ENCODE measurements around the gene CARD19. TPM values are rescaled to one million over a fixed set of nuclear protein-coding genes. Genes with fewer than 3 reads are reported as not detected.
A peak's percentile ranks its signal among the peaks of the same experiment; 100 is the strongest.

CARD19 gene
- polyA plus RNA-seq, 1 donor (not counting 4 experiments of a cell fraction or from before 2014, with no cell fraction given) = 36.7 TPM

DNA sequence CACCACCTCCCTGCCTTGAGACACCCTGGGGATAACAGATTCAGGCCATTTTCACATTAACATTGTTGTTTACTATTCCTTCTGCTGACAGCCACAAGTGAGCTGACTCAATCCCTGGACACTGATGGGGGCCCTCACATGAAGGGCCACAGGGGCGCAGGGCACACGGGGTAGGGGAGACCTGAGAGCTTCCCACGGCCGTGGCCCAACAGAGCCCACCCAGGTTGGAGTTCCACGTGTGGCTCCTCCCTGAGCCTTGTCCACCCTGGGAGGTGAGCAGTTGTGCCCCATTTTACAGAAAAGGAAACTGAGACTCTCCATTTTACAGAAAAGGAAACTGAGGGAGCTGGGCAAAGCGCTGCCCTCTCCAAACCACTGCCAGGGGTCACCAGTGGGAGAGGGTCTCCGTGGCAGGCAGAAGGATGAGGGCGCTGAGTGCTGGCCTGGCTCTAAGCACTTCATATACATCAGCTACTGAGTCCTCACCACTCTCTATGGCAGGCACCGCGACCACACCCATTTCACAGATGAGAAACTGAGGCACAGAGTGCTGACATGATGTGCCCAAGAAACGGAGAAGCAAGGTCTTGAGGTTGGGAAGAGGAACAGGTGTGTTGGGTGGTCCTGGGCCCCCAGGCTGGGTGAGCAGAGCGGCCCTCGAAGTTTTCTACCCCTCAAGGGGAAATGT is 35.7 kb downstream of the CARD19 start:
- FAIRE-seq (no peak), DNase-seq (ENCODE audit: low read depth, low spot score) (no peak)
- no peak overlapping the region for H2AFZ ChIP-seq (ENCODE audit: control insufficient read depth, low read length)
- H3K4me1 ChIP-seq (ENCODE audit: control insufficient read depth, extremely low read depth, insufficient read depth, low read length) = peaks cover 23% of the 10 kb centered on the region
- no peak overlapping the region for H3K27ac ChIP-seq (ENCODE audit: control insufficient read depth, insufficient read depth, low read length)
- dilution Hi-C loops (cut with MboI; ENCODE audit: extremely low pct_ligation_motif_present, low sequenced_read_pairs) = no loop called here
- H3K9me3 ChIP-seq (ENCODE audit: control insufficient read depth, low read depth, low read length) = no peaks in the 10 kb centered on the region
- H3K9me1 ChIP-seq (ENCODE audit: control insufficient read depth, extremely low read depth, insufficient read depth, low read length) = no peaks in the 10 kb centered on the region
- H4K20me1 ChIP-seq (ENCODE audit: control insufficient read depth, extremely low read depth, insufficient read depth, low read length) = no peaks in the 10 kb centered on the region
- H3K36me3 ChIP-seq (ENCODE audit: control insufficient read depth in 2 of 2, extremely low read depth in 1 of 2, insufficient read depth in 2 of 2, low read length in 2 of 2) = no peaks in the 10 kb centered on the region
- H3K27me3 ChIP-seq (ENCODE audit: control insufficient read depth, extremely low read depth, insufficient read depth, low read length) = peaks cover 16% of the 10 kb centered on the region
- H3K4me2 ChIP-seq (ENCODE audit: control insufficient read depth, extremely low read depth, insufficient read depth, low read depth, low read length) = no peak overlapping the region
- no peaks in the 10 kb centered on the region for H3K79me2 ChIP-seq (ENCODE audit: control insufficient read depth, insufficient read depth, low read length)
- TF ChIP-seq, protein P1, sequence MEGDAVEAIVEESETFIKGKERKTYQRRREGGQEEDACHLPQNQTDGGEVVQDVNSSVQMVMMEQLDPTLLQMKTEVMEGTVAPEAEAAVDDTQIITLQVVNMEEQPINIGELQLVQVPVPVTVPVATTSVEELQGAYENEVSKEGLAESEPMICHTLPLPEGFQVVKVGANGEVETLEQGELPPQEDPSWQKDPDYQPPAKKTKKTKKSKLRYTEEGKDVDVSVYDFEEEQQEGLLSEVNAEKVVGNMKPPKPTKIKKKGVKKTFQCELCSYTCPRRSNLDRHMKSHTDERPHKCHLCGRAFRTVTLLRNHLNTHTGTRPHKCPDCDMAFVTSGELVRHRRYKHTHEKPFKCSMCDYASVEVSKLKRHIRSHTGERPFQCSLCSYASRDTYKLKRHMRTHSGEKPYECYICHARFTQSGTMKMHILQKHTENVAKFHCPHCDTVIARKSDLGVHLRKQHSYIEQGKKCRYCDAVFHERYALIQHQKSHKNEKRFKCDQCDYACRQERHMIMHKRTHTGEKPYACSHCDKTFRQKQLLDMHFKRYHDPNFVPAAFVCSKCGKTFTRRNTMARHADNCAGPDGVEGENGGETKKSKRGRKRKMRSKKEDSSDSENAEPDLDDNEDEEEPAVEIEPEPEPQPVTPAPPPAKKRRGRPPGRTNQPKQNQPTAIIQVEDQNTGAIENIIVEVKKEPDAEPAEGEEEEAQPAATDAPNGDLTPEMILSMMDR (optimal IDR thresholded peaks at IDR 0.05 in 1 of 3, IDR thresholded peaks at IDR 0.05 in 1 of 3, conservative IDR thresholded peaks at IDR 0.05 in 1 of 3; ENCODE audit: extremely low read depth in 1 of 3, insufficient read depth in 2 of 3, low read length in 3 of 3) = no peak
- TF ChIP-seq EZH2 (IDR thresholded peaks at IDR 0.05; ENCODE audit: low read length) = no peak
- no peak overlapping the region for H3K4me3 ChIP-seq (ENCODE audit: control insufficient read depth in 2 of 3, extremely low read depth in 1 of 3, insufficient read depth in 2 of 3, low read depth in 1 of 3, low read length in 3 of 3)
- H3K9ac ChIP-seq (ENCODE audit: control insufficient read depth, extremely low read depth, insufficient read depth, low read length) = no peak overlapping the region

GRCh38 chr9:93132287-93132927 is 36.4 kb downstream of the CARD19 start:
- H3K4me3 ChIP-seq (ENCODE audit: control insufficient read depth in 2 of 3, extremely low read depth in 1 of 3, insufficient read depth in 2 of 3, low read depth in 1 of 3, low read length in 3 of 3) = peak overlapping the region; percentile 46 to 74 (median 64)
- no peaks in the 10 kb centered on the region for H4K20me1 ChIP-seq (ENCODE audit: control insufficient read depth, extremely low read depth, insufficient read depth, low read length)
- peaks cover 23% of the 10 kb centered on the region for H3K4me1 ChIP-seq (ENCODE audit: control insufficient read depth, extremely low read depth, insufficient read depth, low read length)
- no peak overlapping the region for H3K27ac ChIP-seq (ENCODE audit: control insufficient read depth, insufficient read depth, low read length)
- no peak for TF ChIP-seq EZH2 (IDR thresholded peaks at IDR 0.05; ENCODE audit: low read length)
- TF ChIP-seq, protein P1 (optimal IDR thresholded peaks at IDR 0.05 in 1 of 3, IDR thresholded peaks at IDR 0.05 in 1 of 3, conservative IDR thresholded peaks at IDR 0.05 in 1 of 3; ENCODE audit: extremely low read depth in 1 of 3, insufficient read depth in 2 of 3, low read length in 3 of 3) = no peak
- H3K9ac ChIP-seq (ENCODE audit: control insufficient read depth, extremely low read depth, insufficient read depth, low read length) = peak overlapping the region; percentile 82
- no peaks in the 10 kb centered on the region for H3K9me3 ChIP-seq (ENCODE audit: control insufficient read depth, low read depth, low read length)
- dilution Hi-C loops (cut with MboI; ENCODE audit: extremely low pct_ligation_motif_present, low sequenced_read_pairs) = no loop called here
- DNase-seq (ENCODE audit: low read depth, low spot score) (no peak), FAIRE-seq (no peak)
- no peaks in the 10 kb centered on the region for H3K79me2 ChIP-seq (ENCODE audit: control insufficient read depth, insufficient read depth, low read length)
- H2AFZ ChIP-seq (ENCODE audit: control insufficient read depth, low read length) = peak overlapping the region; percentile 44
- H3K27me3 ChIP-seq (ENCODE audit: control insufficient read depth, extremely low read depth, insufficient read depth, low read length) = peaks cover 16% of the 10 kb centered on the region
- H3K36me3 ChIP-seq (ENCODE audit: control insufficient read depth in 2 of 2, extremely low read depth in 1 of 2, insufficient read depth in 2 of 2, low read length in 2 of 2) = no peaks in the 10 kb centered on the region
- peak overlapping the region; percentile 90 for H3K4me2 ChIP-seq (ENCODE audit: control insufficient read depth, extremely low read depth, insufficient read depth, low read depth, low read length)
- no peaks in the 10 kb centered on the region for H3K9me1 ChIP-seq (ENCODE audit: control insufficient read depth, extremely low read depth, insufficient read depth, low read length)
